GM23338 (cell line): ENCODE results near the gene NME3. TPM values are rescaled to one million over a fixed set of nuclear protein-coding genes. Genes with fewer than 3 reads are reported as not detected.

ENCODE experiments used
- CREB1 ChIP-seq: fragments of 250-450 bp; sonication (Bioruptor Pico); IDR thresholded peaks from 2 replicates; pipeline ENCODE4 v1.5.0; 2020; ENCODE audit warnings: low read depth, mild to moderate bottlenecking, moderate library complexity
- ETS1 ChIP-seq: IDR thresholded peaks from 2 replicates; pipeline ENCODE4 v1.6.1; 2016; ENCODE audit warnings: antibody characterized with exemption
- EZH2 ChIP-seq: fragments of 200-600 bp; sonication (generic); IDR thresholded peaks from one replicate; pipeline ENCODE4 v1.8.0; 2017; ENCODE audit warnings: antibody characterized with exemption, mild to moderate bottlenecking, low read depth; ENCODE audit not compliant: unreplicated experiment
- EZH2phosphoT487 ChIP-seq: fragments of 200-600 bp; sonication (generic); IDR thresholded peaks from one replicate; pipeline ENCODE4 v1.8.1; 2018; ENCODE audit warnings: antibody characterized with exemption; ENCODE audit not compliant: unreplicated experiment
- JUNB ChIP-seq: IDR thresholded peaks from one replicate; pipeline ENCODE4 v1.6.1; 2016; ENCODE audit warnings: antibody characterized with exemption; ENCODE audit not compliant: unreplicated experiment
- NANOG ChIP-seq: IDR thresholded peaks from 2 replicates; pipeline ENCODE4 v1.6.1; 2016; ENCODE audit warnings: antibody characterized with exemption, borderline replicate concordance
- STAT1 ChIP-seq: IDR thresholded peaks from one replicate; pipeline ENCODE4 v1.6.1; 2016; ENCODE audit warnings: antibody characterized with exemption; ENCODE audit not compliant: unreplicated experiment
- ZNF331 ChIP-seq: fragments of 250-450 bp; sonication (Bioruptor Pico); IDR thresholded peaks from 2 replicates; pipeline ENCODE4 v1.5.0; 2020; ENCODE audit warnings: low read depth, mild to moderate bottlenecking, moderate library complexity
- ZNF462 ChIP-seq: fragments of 250-450 bp; sonication (Bioruptor Pico); IDR thresholded peaks from 2 replicates; pipeline ENCODE4 v1.5.0; 2020; ENCODE audit warnings: mild to moderate bottlenecking, moderate library complexity
- polyA plus RNA-seq: library from polyadenylated mRNA; unstranded; fragments of >200 nt; fragmentation: Nextera tagmentation; extraction: Ambion mirVana; gene quantifications from 2 replicates; pipeline ENCODE4 v1.2.1, GENCODE V29; 2016
- total RNA-seq: library from RNA; depleted of rRNA; stranded (reverse); fragments of >200 nt; shearing (Covaris generic); gene quantifications from 2 replicates; pipeline ENCODE4 v1.2.3, GENCODE V29; 2014

Gene NME3
- total and polyA plus RNA-seq, 2 experiments from 2014 or later, result 95.3 to 130 TPM

DNA sequence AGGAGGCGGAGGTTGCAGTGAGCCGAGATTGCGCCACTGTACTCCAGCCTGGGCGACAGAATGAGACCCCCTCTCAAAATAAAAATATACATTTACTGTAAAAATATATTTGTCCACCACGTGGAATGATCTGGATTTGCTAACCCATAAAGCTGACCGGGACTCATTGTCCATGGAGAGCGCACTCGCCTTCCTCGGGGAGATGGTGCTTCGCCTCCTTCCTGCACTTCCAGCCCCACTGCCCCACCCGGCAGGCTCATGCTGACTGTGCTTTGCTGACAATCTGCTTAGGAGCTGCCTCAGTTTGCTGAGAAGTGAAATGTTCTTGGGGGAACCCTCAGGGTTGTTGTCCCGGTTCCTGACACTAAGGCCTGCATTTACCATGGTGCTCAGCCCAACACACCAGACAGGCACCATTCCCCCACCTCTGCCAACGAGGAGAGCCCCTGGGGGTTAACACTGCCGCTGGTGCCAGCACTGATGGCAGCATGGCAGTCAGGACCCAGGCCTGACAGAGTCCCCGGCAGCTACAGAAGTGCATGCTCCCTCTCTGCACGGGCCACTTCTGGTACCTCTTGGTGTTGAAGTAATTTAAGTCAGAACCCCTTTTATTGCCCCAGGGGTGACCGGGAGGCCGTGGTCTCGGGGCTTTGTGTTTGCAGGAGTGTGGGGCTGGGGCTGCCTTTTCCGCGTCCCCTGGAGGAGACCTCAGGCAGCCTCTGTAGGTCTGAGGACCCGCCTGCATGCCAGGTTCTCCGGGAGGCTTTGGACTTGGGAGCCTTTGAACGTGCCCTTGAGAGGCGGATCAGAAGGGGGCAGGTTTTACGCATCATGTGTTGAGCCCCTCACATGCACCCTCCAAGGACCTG lies 13.9 kb upstream of the NME3 start (continued):
- TF ChIP-seq ZNF462 (CRISPR knock-in tag) (no peak), NANOG (no peak), CREB1 (CRISPR knock-in tag) (no peak), STAT1 (no peak), EZH2 (no peak), ETS1 (no peak), JUNB (no peak), ZNF331 (CRISPR knock-in tag) (no peak), EZH2phosphoT487 (no peak)
